NCI-H1436 treated with DMSO at 0.1 percent for 48 hours (cell line): ENCODE measurements around the gene SSX2IP.

ENCODE experiments used
- DNase-seq: peaks from one replicate; lab custom pipeline; 2025; lab: John Stamatoyannopoulos, UW

SSX2IP gene

DNA sequence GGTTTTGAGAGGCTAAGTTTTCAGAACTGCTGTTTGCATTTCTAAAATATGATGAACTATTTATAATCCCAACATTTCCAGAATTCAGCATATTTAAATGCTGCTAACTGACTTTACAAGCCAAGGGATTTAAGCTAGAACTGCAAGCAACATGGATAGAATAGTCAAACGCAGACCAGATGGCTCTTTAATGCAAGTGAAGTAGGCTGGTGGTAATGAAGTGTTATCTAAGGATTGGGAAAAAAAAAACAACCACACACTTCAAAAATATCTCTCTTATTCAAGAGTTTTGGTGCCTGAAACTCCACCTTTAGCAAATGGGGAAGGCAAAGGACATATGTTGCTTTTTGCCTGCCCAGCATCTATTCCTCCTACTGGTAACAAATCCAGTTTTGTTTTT, 20.9 kb upstream of the SSX2IP start:
- no peak for DNase-seq

GRCh38 chr1:84709131-84709530, 18.9 kb upstream of the SSX2IP start:
- no peak for DNase-seq

- DNase-seq: no peak
Measured at GRCh38 chr1:84708031-84708430, 17.8 kb upstream of the SSX2IP start.

- DNase-seq: no peak
Measured at GRCh38 chr1:84705513-84705912, 15.3 kb upstream of the SSX2IP start.

GRCh38 chr1:84704872-84705417, 14.7 kb upstream of the SSX2IP start:
- DNase-seq: no peak

GRCh38 chr1:84703431-84703830, 13.2 kb upstream of the SSX2IP start:
- no peak for DNase-seq

DNA sequence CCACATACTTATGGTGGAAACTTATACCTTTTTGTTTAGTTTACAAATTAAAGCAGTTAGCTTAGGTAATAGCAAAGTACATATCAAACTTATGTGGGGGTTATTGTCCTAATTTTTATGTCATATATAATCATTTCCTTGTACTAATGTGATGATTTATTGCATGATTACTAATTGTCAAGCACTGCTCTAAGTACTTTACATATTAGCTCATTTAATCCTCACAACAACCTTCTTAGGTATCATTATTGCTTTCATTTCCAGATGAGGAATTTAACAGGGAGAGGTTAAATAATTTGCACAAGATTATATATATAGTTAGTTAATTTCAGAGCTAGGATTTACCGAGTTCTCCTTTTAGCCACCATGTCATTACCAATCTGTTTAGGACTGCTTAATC, 11.9 kb upstream of the SSX2IP start:
- DNase-seq: no peak

DNA sequence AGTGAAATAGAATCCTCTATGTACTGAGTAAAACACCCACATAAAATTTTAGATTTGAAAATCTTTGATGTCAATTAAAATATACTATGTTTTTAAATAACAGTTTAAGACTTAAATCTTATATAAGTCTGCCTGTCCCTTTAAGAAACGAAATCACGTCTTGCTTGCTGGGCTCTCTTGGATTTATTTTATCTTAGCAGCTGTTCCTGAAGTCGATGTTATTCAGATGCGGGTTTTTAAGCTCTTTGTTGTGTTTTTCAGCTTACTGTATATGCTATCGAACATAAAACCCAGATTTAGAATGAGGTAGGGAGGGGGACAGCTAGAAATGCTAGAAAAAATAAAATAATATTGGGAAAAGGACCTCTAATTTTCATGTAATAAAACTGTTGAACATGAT, 11.1 kb upstream of the SSX2IP start:
- no peak for DNase-seq

- DNase-seq: no peak
Measured at GRCh38 chr1:84700070-84700469, 9.8 kb upstream of the SSX2IP start.

- no peak for DNase-seq
Measured at GRCh38 chr1:84698151-84699110, 8.2 kb upstream of the SSX2IP start.

DNA sequence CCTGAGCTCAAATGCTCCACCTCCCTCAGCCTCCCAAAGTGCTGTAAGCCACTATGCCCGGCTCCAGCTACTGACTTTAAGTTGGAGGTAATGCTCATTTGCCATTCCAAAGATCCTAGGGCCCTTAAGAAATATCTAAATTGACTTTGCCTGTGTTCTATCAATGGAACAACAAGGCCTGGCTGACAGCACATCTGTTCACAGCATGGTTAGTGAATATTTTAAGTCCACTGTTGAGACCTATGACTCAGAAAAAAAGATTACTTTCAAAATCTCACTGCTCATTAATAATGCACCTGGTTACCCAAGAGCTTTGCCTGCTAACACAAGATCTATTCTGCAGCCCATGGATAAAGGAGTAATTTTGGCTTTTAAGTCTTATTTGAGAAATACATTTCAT, 3.5 kb upstream of the SSX2IP start:
- no peak for DNase-seq

DNA sequence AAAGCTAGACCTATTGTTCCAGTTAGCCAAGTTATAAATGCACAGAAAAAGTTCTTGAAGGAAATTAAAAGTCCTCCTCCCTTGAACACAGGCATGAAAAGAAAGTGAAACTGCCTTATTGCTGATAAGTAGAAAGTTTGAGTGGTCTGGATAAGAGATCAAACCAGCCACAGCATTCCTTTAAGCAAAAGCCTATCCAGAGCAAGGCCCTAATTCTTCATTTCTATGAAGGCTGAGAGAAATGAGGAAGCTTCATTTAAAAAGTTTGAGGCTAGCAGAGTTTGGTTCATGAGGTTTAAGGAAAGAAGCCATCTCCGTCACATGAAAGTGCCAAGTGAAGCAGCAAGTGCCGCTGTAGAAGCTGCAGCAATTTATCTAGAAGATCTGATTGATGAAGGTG, 2.7 kb upstream of the SSX2IP start:
- no peak for DNase-seq

- DNase-seq: no peak
Measured at GRCh38 chr1:84692391-84692790, 2.1 kb upstream of the SSX2IP start.

DNA sequence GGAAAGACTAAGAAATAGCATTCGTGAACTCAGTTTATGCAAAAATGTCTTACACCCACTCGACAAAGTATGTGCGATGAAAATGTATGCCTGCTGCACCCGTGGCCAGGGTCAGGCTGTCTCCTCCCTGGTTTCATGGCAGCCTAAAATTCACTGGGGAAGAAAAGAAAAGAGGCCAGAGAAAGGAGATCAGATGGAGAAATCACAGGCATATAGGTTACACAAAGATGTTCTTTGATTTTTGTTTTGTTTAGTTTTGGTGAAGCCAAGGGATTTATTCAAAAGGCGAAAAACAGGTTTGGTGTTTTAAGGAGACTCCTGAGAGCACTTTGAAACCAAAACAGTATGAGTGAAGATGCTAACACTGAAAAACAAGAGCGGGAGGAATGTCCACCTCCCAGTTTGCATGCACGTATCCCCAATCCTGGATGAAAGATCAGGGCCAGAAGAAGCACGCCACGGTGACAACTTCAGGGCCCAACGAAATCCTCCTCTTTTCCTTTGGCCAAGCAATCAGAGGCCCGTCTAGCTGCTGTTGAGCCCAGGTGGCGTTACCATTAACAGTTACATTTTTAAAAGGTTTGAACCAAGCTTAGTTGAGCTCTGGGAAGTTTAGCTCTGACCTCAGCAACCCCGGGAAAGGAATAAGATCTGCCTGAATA, 992 bp upstream of the SSX2IP start:
- DNase-seq: no peak

DNA sequence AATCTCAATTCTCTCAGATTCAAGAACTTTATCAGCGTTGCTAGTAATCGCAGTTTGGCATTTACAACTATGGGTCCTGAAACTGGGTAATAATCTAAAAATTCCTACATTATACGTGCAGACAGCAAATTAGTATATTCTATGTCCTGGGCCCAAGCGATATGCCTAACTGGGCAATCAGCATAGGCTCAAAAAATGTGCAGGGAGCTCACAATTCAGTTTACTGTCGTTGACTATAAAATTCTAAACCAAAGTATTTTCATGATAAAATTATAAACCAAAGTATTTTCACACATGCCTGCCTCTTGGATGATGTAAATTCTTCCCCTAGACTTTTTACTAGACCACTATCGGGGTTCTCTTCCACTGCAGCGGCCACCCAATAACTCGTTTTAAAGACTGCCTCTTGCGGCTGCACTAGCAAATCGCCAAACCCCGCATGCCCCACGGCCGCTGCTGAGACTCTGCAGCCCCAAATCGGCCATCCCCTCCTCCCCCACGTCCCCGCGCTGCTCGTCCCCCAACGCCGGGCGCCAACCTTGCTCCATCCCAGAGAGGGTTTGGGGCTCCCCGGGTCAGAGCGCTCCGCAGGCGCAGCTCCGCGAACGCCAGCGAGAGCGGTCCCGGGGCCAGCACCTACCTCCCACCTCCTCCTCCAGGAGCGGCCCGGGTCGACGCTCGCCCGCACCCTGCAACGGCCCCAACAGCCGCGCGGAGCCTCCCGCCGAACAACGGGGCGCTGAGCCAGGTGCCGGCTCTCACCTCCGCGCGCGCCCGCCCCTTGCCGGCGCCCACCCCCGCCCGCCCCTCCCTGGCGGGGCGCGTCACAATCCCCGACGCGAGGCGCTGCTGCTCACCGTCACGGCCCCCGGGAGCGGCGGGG, 506 bp downstream of the SSX2IP start:
- DNase-seq: no peak

- no peak for DNase-seq
Measured at GRCh38 chr1:84688463-84689061, 1.7 kb downstream of the SSX2IP start.

DNA sequence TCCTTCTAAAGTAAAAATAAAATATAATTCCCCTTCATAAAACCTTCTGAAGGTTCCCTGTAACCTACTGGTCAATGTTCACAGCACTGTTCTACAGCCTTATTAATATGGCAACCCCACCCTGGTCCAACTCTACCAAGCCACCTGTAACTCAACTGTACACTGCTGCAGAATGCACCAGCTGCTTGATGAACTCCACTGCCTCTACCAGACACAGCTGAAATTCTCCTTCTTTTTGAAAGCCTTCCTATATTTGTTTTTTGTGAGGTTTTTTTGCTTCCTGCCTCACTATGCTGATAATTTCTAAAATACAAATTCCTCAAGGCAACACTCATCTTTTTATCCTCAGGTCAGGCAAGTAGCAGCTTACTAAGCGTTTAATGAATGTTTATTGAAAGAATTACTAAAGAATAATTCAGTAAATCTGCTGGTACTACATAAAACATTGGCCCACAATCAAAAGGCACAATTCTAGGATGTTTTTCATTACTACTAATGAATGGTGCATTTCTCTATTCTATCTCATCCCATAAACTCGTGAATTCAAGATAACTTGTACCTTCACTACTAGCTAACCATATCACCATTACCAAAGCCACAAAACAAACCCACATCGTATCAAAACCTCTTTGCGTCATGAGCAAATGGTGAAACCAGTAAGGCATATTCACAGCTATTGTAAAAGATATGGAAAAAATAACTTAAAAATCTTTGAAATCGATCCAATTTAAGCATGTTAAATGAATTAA, 2.4 kb downstream of the SSX2IP start:
- DNase-seq: no peak

DNA sequence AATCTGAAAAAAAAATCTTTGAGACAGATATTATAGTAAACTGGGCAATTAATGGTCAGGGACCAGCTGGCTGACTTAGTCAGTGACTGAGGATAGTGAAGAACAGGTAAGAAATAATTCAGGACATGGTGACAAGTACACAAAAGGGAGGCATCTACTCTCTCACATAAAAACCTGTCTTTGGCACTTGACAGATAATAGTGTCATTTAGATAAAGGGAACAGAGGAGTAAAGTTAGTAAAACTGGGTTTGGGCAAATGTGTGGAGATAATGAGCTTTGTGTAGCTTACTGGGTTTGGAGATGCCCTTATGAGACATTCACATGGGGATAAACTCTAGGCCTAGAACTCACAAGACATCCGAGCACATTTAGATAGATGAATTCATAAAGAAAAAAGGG, 4.0 kb downstream of the SSX2IP start:
- DNase-seq: no peak

DNA sequence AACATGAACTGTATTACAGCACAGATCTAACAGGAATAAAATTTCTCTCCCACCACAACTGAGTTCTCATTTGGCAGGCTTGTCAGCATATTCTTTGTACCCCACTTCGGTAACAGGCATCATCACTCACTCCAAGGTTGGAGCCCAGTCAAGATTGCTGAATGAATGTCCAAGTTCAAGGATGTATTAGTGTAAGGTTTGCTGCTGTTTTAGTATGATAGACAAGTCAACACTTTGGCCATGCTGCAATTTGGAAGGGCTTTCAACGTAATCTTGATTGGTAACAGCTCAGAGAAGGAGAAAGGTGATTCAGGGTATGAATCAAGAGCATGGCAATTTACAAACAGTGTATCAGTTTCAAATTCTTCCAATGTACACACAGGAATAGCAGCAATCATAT, 6.8 kb downstream of the SSX2IP start:
- DNase-seq: no peak

- no peak for DNase-seq
Measured at GRCh38 chr1:84682047-84682446, 8.2 kb downstream of the SSX2IP start.
